Stimulated activated CD8-positive, alpha-beta memory T cell treated with anti-CD3 and anti-CD28 coated beads, Interleukin-15, amount 100 ng/mL, for 24 hours (primary cell): ENCODE measurements around the gene ADAMTS14.
"Not testable (repeated sequence)": the region's sequence is repeated elsewhere in the genome, so short reads cannot be mapped to it uniquely, and the experiment has no call there.

Experiments
- DNase-seq: peaks from one replicate; pipeline ENCODE4 v3.0.0-alpha.2; 2020; ENCODE audit warnings: low read depth

Gene ADAMTS14

DNA sequence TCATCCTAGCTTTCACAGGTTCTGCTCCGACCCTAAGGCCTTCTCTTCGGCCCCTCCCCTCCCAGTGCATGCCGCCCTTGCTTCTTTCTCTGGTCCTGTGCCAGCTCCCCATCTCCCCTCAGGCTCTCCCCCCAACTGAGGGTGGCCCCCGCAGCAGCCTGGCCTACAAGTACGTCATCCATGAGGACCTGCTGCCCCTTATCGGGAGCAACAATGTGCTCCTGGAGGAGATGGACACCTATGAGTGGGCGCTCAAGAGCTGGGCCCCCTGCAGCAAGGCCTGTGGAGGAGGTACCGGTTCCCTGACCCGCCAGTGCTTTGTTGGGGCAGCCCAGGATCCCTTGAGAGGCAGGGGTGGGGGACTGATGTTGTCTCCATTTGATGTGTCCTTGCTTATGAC is 79.0 kb downstream of the ADAMTS14 start:
- DNase-seq, result no peak

DNA sequence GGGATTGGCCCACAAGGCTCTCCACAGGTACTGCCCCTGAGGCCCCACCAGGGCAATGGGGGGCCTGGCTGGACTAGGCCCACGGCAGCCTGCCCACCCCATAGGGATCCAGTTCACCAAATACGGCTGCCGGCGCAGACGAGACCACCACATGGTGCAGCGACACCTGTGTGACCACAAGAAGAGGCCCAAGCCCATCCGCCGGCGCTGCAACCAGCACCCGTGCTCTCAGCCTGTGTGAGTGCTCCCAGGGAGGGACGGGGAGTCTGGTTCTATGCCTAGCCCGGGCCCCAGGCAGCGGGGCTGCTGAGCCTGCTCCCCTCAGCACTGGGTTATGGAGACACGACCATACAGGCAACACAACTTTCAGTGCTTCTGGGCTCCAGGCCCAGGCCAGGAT is 79.7 kb downstream of the ADAMTS14 start:
- DNase-seq, result no peak

DNA sequence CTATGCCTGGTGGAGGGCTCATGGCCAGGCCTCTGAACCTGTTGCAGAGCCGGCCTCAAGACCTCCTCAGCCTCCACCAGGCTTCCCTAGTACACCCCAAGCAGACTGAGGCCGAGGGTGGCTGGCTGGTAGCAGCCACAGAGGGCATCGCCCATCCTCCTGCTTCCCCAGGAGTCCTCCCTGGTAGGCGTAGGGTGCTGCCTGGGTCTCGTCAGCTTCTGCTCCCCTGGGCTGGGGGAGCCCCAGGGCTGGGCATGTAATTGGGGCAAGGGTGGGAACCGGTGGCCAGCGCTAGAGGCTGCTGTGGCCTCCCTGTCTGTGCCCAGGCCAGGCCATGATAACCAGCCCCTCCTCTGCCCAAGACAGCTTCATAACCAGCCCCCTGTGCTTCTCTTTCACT is 80.3 kb downstream of the ADAMTS14 start:
- no peak for DNase-seq

DNA sequence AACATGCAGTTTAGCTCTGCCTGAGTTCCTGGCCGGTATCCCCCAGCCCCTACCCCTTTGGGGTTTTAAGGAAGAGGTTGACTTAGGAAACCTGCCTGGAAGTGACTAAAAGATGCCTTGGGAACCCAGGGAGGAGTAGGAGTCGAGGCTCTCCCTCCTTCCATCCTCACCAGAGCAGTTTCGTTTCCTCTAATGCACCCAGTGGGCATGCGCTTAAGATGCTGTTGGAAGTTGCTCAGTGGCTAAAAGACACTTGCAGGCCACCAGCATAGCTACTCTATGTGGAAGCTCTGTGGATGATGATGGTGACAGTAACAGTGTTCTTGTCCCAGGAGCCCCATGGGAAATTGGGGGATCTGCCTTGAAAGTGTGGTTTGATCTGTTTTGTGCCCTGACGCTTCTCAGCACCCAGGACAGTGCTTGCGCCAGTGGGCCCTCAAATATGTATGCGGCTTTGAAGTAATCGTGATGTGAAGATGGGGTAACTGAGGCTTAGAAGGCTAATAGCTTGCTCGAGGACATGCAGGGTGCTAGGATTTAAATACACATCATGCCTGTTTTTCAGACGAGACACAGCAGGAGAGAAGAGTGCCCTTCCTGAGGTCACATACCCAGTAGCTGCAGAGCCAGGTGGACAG is 80.8 kb downstream of the ADAMTS14 start:
- no peak for DNase-seq

DNA sequence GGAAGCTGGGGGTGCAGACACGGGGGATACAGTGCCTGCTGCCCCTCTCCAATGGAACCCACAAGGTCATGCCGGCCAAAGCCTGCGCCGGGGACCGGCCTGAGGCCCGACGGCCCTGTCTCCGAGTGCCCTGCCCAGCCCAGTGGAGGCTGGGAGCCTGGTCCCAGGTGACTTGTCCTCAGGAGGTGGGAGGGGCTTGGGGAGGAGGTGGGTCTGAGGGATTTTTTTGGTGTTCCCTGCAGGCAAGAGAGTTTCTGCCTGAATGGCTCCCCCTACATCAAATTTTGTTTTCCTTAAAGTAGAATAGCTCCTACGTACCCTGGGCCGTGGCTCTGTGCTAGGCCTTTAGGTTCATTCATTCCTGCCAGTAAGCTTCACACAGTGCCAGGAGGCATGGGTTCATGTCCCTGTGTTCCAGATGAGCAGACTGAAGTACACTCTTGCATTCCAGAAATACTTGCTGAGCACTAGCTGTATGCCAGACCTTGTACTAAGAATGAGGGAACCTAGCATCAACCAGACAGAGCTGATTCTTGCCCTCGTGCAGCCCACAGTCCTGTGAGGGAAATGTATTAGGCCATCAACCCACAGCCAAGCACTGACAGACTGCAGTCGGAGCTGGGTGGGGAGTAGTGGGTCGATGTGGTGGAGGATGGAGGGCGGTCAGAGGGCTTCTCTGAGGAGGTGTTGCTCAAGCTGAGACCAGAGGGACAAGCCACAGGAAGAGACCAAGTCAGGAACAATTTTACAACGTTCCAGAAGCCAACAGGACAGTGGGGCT is 81.7 kb downstream of the ADAMTS14 start:
- no peak for DNase-seq

DNA sequence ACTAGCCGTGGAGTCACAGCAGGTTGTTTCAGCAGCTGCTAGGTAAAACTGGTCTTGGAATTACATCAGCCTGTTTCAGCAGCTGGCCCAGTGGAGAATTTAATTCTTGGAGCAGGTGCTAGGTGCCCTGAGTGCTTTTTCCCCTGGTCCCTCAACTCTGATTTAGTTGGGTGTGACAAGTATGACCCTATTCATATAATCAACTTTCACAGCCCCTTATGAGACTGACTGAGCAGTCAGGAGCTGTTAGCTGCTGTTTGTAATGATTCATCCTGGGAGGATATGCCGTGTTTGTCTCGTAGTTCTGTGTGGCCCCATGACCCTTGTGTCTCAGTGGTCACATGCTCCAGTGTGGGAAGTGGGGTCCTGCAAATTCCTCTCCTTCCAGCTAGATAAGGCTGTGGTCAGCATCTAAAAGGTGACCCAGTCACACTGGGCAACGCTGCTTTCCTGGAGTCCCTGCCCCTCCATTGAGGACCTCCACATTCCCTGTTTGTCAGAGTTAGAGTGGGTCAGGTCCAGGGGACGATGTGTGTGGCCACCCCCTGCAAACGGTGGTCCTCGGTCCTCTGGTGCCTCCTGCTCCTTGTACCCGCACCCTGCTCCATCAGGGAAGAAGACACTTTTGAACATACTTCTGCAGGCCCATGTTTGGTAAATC is 84.5 kb downstream of the ADAMTS14 start:
- DNase-seq, result no peak

DNA sequence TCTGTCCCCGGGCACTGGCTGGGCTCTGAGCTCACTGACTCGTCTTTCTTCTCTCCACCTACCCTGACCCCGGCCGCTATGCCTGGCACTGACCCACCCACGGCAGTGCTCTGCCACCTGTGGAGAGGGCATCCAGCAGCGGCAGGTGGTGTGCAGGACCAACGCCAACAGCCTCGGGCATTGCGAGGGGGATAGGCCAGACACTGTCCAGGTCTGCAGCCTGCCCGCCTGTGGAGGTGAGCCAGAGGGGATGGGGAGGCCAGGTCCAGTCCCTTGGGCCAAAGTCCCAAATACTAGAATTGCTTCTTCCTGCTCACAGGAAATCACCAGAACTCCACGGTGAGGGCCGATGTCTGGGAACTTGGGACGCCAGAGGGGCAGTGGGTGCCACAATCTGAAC is 85.5 kb downstream of the ADAMTS14 start:
- DNase-seq, result no peak

DNA sequence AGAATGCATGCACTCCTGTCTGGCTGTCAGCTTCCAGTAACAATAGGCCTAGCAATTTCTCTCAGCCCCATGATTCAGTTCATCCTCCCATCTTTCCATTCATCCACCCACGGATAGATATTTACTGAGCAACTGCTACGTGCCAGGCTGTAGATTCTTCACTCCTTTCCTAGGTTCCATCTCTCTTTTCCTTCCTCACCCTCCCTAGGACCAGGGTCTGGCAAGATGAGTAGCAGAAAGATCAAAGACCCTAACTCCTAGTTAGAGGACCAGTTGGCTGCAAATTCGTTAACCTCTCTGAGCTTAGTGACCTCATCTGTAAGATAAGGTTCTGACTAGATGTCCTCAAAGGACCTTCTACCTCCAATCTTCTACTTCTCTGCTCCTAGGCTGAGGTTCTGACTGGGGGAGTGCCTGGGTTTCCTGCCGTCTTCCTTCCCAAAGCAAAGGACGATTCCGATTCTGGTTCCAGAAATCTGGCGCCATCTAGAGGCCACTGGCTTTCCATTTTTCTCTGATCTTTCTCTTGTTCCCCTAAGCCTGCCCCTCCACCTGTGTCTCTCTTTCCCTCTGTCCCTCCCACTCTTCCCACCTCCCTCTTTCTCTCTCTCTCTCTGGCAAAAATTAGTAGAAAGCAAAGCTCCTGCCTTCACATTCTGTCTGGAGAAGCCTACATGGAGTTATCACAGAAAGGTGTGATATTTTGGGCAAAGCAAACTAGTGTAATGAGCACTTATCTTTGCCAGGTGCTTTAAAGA is 86.6 kb downstream of the ADAMTS14 start:
- DNase-seq, result peak; percentile 44

DNA sequence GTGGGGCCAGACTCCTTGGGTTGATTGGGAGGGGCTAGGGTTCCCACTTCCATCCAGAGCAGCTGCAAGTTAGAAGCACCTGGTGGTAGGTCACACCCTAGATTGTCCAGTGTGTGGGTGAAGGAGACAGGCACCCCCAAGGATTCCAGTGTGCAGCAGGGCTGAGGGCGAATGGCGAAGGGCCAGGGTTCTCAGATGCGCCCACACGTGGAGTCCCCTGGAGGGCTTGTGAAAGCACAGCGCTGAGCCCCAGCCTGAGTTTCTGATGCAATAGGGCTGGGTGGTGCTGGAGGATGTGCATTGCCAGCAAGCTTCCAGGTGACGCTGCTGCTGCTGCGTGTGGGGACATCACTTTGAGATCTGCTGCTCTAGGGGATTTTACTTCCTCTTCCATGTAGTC is 87.5 kb downstream of the ADAMTS14 start:
- DNase-seq, result no peak

DNA sequence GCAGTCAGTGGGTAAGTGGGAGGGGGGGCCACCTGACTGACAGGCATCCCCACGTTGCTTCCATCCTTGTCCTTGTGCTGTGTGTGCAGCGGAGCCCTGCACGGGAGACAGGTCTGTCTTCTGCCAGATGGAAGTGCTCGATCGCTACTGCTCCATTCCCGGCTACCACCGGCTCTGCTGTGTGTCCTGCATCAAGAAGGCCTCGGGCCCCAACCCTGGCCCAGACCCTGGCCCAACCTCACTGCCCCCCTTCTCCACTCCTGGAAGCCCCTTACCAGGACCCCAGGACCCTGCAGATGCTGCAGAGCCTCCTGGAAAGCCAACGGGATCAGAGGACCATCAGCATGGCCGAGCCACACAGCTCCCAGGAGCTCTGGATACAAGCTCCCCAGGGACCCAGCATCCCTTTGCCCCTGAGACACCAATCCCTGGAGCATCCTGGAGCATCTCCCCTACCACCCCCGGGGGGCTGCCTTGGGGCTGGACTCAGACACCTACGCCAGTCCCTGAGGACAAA is 88.0 kb downstream of the ADAMTS14 start:
- DNase-seq, result no peak

DNA sequence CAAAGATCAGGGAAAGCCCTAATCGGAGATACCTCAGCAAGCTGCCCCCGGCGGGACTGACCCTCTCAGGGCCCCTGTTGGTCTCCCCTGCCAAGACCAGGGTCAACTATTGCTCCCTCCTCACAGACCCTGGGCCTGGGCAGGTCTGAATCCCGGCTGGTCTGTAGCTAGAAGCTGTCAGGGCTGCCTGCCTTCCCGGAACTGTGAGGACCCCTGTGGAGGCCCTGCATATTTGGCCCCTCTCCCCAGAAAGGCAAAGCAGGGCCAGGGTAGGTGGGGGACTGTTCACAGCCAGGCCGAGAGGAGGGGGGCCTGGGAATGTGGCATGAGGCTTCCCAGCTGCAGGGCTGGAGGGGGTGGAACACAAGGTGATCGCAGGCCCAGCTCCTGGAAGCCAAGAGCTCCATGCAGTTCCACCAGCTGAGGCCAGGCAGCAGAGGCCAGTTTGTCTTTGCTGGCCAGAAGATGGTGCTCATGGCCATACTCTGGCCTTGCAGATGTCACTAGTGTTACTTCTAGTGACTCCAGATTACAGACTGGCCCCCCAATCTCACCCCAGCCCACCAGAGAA is 88.8 kb downstream of the ADAMTS14 start:
- DNase-seq, result no peak

DNA sequence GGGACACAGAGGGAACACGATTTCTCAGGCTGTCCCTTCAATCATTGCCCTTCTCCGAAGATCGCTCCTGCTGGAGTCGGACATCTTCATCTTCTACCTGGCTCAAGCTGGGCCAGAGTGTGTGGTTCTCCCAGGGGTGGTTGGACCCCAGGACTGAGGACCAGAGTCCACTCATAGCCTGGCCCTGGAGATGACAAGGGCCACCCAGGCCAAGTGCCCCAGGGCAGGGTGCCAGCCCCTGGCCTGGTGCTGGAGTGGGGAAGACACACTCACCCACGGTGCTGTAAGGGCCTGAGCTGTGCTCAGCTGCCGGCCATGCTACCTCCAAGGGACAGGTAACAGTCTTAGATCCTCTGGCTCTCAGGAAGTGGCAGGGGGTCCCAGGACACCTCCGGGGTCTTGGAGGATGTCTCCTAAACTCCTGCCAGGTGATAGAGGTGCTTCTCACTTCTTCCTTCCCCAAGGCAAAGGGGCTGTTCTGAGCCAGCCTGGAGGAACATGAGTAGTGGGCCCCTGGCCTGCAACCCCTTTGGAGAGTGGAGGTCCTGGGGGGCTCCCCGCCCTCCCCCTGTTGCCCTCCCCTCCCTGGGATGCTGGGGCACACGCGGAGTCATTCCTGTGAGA is 89.5 kb downstream of the ADAMTS14 start:
- DNase-seq, result no peak

DNA sequence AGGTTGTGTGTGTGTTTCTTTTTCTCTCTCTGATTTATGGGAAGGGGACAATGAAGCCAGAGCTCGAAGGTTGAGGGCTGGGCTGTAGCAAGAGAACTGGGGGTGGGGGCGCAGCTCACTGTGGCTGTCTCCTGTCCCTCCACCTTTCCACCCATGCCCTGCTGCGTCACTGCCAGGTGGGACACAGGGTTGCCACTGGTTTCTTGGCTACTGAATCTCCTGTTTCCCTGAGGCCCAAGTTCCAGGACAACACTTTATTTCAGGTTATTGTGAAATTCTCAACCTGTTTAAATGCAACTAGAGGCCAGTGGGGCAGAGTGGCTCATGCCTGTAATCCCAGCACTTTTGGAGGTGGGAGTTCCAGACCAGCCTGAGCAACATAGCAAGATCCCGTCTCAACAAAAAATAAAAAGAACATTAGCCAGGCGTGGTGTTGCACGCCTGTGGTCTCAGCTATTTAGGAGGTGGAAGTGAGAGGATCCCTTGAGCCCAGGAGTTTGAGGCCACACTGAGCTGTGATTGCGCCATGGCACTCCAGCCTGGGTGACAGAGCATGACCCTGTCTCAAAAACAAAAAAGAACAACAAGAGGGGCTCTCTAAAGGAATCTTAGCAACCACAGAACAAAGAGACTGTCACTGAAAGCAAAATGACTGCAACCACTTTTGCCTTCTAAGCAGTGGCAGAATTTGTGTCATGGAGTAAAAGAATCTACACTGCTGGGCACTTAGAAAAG is 90.3 kb downstream of the ADAMTS14 start:
- no peak for DNase-seq

DNA sequence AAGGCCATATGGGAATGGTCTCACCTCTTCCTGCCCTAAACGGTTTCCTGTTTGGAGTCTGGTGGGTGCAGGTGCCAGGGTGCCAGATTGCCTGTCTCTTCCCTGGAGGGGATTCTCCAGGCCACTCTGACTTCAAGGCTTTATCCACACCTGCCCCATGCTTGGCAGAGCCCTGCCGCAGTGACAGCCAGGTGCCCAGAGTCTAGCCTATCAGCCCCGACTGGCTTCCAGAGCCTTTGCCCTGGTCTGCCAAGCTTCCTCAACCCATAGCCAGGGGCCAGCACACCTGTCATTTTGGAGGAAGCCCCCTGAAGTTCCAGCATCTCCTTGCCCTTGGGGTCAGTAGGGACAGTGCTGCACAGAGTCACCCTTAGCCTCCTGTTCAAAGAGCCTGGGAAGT is 91.3 kb downstream of the ADAMTS14 start:
- DNase-seq, result no peak

DNA sequence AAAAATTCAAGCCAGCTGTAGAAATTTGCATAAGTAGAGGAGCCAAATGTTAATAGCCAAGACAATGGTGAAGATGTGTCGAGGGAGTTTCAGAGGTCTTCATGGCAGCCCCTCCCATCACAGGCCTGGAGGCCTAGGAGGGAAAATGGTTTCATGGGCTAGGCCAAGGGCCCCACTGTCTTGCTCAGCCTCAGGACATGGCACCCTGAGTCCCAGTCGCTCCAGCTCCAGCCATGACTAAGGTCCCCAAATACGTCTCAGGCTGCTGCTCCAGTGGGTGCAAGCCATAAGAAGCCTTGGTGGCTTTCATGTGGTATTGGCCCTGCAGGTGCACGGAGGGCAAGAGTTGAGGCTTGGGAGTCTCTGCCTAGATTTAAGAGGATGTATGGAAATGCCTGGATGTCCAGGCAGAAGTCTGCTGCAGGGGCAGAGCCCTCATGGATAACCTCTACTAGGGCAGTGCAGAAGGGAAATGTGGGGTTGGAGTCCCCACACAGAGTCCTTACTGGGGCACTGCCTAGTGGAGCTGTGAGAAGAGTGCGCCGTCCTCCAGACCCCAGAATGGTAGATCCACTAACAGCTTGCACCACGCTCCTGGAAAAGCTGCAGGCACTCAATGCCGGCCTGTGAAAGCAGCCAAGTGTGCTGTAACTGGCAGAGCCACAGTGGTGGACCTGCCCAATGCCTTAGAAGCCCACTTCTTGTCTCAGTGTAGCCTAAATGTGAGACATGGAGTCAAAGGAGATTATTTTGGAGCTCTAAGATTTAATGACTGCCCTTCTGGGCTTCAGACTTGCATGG is 93.7 kb downstream of the ADAMTS14 start:
- DNase-seq, result no peak

DNA sequence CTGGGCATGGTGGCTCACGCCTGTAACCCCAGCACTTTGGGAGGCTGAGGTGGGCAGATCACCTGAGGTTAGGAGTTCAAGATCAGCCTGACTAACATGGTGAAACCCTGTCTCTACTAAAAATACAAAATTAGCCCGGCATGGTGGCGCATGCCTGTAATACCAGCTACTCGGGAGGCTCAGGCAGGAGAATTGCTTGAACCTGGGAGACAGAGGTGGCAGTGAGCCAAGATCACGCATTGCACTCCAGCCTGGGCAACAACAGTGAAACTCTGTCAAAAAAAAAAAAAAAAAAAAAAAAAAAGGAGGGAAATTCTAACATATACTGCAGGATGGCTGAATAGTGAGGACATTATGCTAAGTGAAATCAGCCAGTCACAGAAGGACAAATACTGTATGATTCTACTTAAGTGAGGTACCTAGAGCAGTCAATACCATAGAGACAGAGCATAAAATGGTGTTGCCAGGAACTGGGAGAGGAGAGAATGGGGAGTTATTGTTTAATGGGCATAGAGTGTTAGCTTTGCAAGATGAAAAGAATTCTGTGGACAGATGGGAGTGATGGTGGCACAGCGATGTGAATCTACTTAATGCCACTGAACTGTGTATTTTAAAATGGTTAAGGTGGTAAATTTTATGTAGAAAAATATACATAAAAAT is 95.8 kb downstream of the ADAMTS14 start:
- not testable (repeated sequence) for DNase-seq

DNA sequence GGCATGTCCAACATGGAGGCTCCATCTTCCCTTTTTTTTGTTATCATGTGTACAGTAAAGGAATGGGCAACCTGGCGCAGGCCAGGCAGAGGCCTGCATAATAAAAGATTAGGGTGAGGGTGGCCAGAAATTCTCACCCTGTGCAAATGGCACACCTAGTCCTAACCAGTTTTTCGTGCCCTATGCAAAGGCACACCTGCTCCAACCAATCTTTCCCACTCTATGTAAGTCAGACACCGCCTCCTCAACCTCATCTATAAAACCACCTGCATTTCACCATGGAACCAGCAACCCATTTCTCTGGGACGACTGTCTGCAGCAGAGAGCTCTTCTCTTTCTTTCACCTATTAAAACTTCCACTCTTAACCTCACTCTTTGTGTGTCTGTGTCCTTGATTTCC is 96.8 kb downstream of the ADAMTS14 start:
- DNase-seq, result no peak

DNA sequence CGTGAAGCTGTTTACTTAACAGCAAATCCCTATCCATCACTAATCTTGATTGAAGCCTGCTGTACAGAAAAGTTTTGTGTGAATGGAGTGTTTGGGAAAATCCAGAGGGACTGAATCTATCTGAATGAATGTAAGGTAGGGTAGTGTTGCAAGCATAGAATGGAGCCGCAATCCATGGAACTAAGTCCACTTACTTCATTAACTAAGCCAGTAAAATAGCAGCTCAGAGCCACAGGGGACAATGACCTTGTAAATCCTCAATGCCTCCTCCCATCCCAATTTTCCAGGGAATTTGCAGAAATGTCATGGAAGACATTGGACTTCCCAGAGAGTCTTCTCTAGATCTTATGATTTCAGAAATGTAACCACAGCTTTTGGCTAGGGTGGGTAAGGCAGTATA is 97.7 kb downstream of the ADAMTS14 start:
- DNase-seq, result no peak

DNA sequence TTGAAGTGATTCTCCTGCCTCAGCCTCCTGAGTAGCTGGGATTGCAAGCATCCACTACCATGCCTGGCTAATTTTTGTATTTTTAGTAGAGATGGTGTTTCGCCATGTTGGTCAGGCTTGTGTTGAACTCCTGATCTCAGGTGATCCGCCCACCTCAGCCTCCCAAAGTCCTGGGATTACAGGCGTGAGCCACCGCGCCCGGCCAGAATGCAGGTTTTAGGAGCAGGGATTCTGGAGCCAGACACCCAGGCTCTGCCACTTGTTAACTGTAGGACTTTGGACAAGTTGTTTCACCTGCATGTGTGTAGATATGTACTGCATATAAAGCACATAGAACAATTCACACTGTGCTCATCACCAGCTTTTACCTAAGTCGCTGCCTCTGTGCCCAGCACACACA is 98.2 kb downstream of the ADAMTS14 start:
- DNase-seq, result not testable (repeated sequence)
